Measurements from ENCODE around the gene SRPK2. TPM values are rescaled to one million over a fixed set of nuclear protein-coding genes. Genes with fewer than 3 reads are reported as not detected.

Gene SRPK2
- total RNA-seq, 5 donors from 2014 or later (not counting 1 experiment from before 2014, with no cell fraction given), result 41.6 to 71.4 (median 46.9) TPM

- ATAC-seq (replicated peaks in 1 of 4) (no peak), DNase-seq (no peak)
- peaks cover 8 to 53% of the 10 kb centered on the region in 2 donors for H3K36me3 ChIP-seq (ENCODE audit: control insufficient read depth in 2 of 2, extremely low read depth in 1 of 2, insufficient read depth in 1 of 2, low read length in 1 of 2)
- peak overlapping the region in 1 of 2 donors; percentile 40 for H3K27ac Mint-ChIP-seq
- no peaks in the 10 kb centered on the region for H3K9me3 Mint-ChIP-seq
- H3K27ac ChIP-seq (ENCODE audit: low read length), result no peak overlapping the region
- 96% methylated on average over 3 of the region's 8 CpGs for WGBS (ENCODE audit: insufficient coverage)
- H3K4me3 Mint-ChIP-seq, result no peak overlapping the region
- H3K4me1 ChIP-seq (ENCODE audit: control insufficient read depth in 1 of 2, extremely low read depth in 1 of 2, insufficient read depth in 2 of 2, low read length in 2 of 2), result peaks cover 6 to 8% of the 10 kb centered on the region in 2 experiments
- no peaks in the 10 kb centered on the region for H3K27me3 Mint-ChIP-seq
- CTCF ChIA-PET, result interaction anchor here in 1 of 2 donors (0.9 kb wide), 1 partner anchor 230 kb away, joined by 3 read pairs; no protein-coding TSS in a partner anchor
- peaks cover 23 to 50% (median 35%) of the 10 kb centered on the region in 3 donors for H3K4me1 Mint-ChIP-seq
- POLR2A ChIA-PET, result no interaction called here
- H3K9me3 ChIP-seq, result no peaks in the 10 kb centered on the region
- no peaks in the 10 kb centered on the region for H3K27me3 ChIP-seq (replicated peaks in 1 of 2; ENCODE audit: control insufficient read depth in 2 of 2, extremely low read depth in 1 of 2, insufficient read depth in 2 of 2, low read length in 1 of 2)
- H3K36me3 Mint-ChIP-seq, result peaks cover 43% of the 10 kb centered on the region
- H3K4me3 ChIP-seq (ENCODE audit: control insufficient read depth in 1 of 2, extremely low read depth in 1 of 2, low read length in 1 of 2), result no peak overlapping the region
These were observed 266.1 kb downstream of the SRPK2 start for GRCh38 chr7:105122619-105123018.

DNA sequence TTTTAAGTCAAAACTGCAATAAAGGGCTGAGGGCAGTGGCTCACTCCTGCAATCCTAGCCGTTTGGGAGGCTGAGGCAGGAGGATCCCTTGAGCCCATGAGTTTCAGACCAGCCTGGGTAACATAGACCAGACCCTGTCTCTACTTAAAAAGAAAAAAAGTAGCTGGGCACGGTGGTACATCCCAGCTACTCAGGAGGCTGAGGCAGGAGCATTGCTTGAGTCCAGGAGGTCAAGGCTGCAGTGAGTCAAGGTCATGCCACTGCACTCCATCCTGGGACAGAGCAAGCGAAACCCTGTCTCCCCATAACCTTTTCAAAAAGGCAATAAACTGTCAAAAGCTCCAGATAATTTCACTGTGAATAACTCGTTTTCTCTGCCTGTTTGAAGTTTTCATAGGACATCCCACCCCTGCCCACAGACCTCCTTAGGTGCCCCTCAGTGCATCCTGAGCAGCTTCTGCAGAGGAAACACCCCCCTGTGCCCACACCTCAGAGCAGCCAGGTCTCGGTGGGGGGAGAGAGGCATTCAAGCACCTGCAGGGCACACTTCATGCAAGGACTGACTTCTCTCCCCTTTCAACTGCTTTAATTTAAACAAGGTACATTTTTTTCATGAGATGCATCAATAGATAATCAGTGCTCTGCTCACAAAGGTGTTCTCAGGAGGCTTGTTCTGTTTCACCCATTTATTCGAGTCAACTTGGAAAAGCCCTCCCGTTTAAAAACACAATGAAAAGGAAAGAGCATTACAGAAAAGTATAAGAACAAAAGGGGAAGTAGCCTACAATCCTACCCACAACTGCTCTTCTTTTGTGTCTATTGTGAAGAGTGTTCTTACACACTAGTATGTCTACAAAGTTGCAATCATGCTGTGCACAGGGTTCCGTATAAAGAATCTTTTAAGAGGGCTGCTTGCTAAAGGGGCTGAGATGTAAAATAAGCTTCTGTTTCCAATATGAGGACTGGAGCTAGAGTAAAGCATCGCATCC lies 269.8 kb downstream of the SRPK2 start:
- peaks cover 0 to 5% (median 0%) of the 10 kb centered on the region in 3 donors for H3K9me3 Mint-ChIP-seq

DNA sequence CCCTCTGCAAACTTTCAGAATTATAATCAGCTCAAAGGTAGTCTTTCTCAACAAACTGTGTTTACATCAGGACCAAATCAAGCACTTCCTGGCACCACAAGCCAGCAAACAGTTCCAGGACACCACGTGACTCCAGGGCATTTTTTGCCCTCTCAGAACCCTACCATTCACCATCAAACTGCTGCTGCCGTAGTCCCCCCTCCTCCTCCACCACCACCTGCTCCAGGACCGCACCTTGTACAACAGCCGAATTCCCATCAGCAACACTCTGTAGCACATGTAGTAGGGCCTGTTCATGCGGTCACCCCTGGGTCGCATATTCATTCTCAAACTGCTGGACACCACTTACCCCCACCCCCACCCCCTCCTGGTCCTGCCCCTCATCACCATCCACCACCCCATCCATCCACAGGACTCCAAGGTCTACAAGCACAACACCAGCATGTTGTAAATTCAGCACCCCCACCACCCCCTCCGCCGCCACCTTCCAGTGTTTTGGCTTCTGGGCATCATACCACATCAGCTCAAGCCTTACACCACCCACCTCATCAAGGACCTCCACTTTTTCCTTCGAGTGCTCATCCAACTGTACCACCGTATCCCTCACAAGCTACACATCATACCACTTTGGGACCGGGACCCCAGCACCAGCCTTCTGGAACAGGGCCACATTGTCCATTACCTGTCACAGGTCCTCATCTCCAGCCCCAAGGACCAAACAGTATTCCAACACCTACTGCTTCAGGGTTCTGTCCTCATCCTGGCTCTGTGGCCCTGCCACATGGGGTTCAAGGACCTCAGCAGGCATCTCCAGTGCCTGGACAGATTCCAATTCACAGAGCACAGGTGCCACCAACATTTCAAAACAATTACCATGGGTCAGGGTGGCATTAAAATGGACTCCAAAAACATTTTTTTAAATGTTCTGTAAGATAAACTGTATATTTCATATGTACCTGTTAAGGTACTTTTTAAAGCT lies 276.0 kb downstream of the SRPK2 start:
- CTCF ChIA-PET, result interaction anchor here in 1 of 2 donors (0.6 kb wide), 2 partner anchors 33 to 162 kb away, joined by 3 to 4 read pairs; no protein-coding TSS in a partner anchor
- WGBS (ENCODE audit: insufficient coverage), result 97% methylated on average over 11 of the region's 11 CpGs
- Histone ChIP-seq H3K9me3 (no peaks in the 10 kb centered on the region), H3K4me3 (ENCODE audit: control insufficient read depth in 1 of 2, extremely low read depth in 1 of 2, low read length in 1 of 2) (no peak overlapping the region), H3K27me3 (replicated peaks in 1 of 2; ENCODE audit: control insufficient read depth in 2 of 2, extremely low read depth in 1 of 2, insufficient read depth in 2 of 2, low read length in 1 of 2) (no peaks in the 10 kb centered on the region), H3K4me1 (ENCODE audit: control insufficient read depth in 1 of 2, extremely low read depth in 1 of 2, insufficient read depth in 2 of 2, low read length in 2 of 2) (no peaks in the 10 kb centered on the region), H3K27ac (ENCODE audit: low read length) (no peak overlapping the region), H3K36me3 (ENCODE audit: control insufficient read depth in 2 of 2, extremely low read depth in 1 of 2, insufficient read depth in 1 of 2, low read length in 1 of 2) (peaks cover 25 to 83% of the 10 kb centered on the region in 2 donors)
- H3K27me3 Mint-ChIP-seq, result no peaks in the 10 kb centered on the region
- H3K27ac Mint-ChIP-seq, result peak overlapping the region; percentile 67 to 77
- peaks cover 0 to 5% (median 0%) of the 10 kb centered on the region in 3 donors for H3K9me3 Mint-ChIP-seq
- peaks cover 68% of the 10 kb centered on the region for H3K36me3 Mint-ChIP-seq
- H3K4me3 Mint-ChIP-seq, result no peak overlapping the region
- DNase-seq (no peak), ATAC-seq (replicated peaks in 1 of 4) (peak in 3 of 4 experiments; percentile 13 to 30 (median 18))
- peaks cover 7 to 8% (median 8%) of the 10 kb centered on the region in 3 donors for H3K4me1 Mint-ChIP-seq
- POLR2A ChIA-PET, result interaction anchor here in 1 of 2 donors (0.7 kb wide), 1 partner anchor 1531 kb away, joined by 4 read pairs; no protein-coding TSS in a partner anchor

More for the DNA sequence above, 269.8 kb downstream of the SRPK2 start:
- peak; percentile 49 to 73 (median 62) for ATAC-seq (replicated peaks in 1 of 4)
- Histone ChIP-seq H3K4me1 (ENCODE audit: control insufficient read depth in 1 of 2, extremely low read depth in 1 of 2, insufficient read depth in 2 of 2, low read length in 2 of 2) (peaks cover 6 to 8% of the 10 kb centered on the region in 2 experiments), H3K27ac (ENCODE audit: low read length) (peak overlapping the region; percentile 13), H3K36me3 (ENCODE audit: control insufficient read depth in 2 of 2, extremely low read depth in 1 of 2, insufficient read depth in 1 of 2, low read length in 1 of 2) (peaks cover 0 to 54% of the 10 kb centered on the region in 2 donors), H3K9me3 (no peaks in the 10 kb centered on the region), H3K27me3 (replicated peaks in 1 of 2; ENCODE audit: control insufficient read depth in 2 of 2, extremely low read depth in 1 of 2, insufficient read depth in 2 of 2, low read length in 1 of 2) (no peaks in the 10 kb centered on the region), H3K4me3 (ENCODE audit: control insufficient read depth in 1 of 2, extremely low read depth in 1 of 2, low read length in 1 of 2) (no peak overlapping the region)
- POLR2A ChIA-PET, result interaction anchor here (0.5 to 0.6 kb wide), 4 partner anchors 58 to 929 kb away, joined by 3 to 5 read pairs (median 4); no protein-coding TSS in a partner anchor
- Mint-ChIP-seq H3K4me1 (peaks cover 23 to 45% (median 35%) of the 10 kb centered on the region in 3 donors), H3K27me3 (no peaks in the 10 kb centered on the region), H3K36me3 (peaks cover 44% of the 10 kb centered on the region), H3K27ac (peak overlapping the region; percentile 84 to 86), H3K4me3 (peak overlapping the region in 1 of 3 donors; percentile 33)
- CTCF ChIA-PET, result no interaction called here
- 88% methylated on average over 3 of the region's 9 CpGs for WGBS (ENCODE audit: insufficient coverage)
- DNase-seq, result peak in 4 of 35 experiments; percentile 8 to 13 (median 10)

- ATAC-seq (replicated peaks in 1 of 4), result no peak
- Histone ChIP-seq H3K9me3 (no peaks in the 10 kb centered on the region), H3K36me3 (ENCODE audit: control insufficient read depth in 2 of 2, extremely low read depth in 1 of 2, insufficient read depth in 1 of 2, low read length in 1 of 2) (peaks cover 20 to 87% of the 10 kb centered on the region in 2 donors), H3K27ac (ENCODE audit: low read length) (no peak overlapping the region), H3K4me1 (ENCODE audit: control insufficient read depth in 1 of 2, extremely low read depth in 1 of 2, insufficient read depth in 2 of 2, low read length in 2 of 2) (no peaks in the 10 kb centered on the region), H3K27me3 (replicated peaks in 1 of 2; ENCODE audit: control insufficient read depth in 2 of 2, extremely low read depth in 1 of 2, insufficient read depth in 2 of 2, low read length in 1 of 2) (no peaks in the 10 kb centered on the region), H3K4me3 (ENCODE audit: control insufficient read depth in 1 of 2, extremely low read depth in 1 of 2, low read length in 1 of 2) (no peak overlapping the region)
- Mint-ChIP-seq H3K36me3 (peaks cover 67% of the 10 kb centered on the region), H3K27me3 (no peaks in the 10 kb centered on the region), H3K27ac (peak overlapping the region in 1 of 2 donors; percentile 48), H3K9me3 (no peaks in the 10 kb centered on the region), H3K4me3 (no peak overlapping the region), H3K4me1 (peaks cover 12 to 28% (median 12%) of the 10 kb centered on the region in 3 donors)
- CTCF ChIA-PET, result no interaction called here
- no peak for DNase-seq
- WGBS (ENCODE audit: insufficient coverage), result 94% methylated on average over 5 of the region's 9 CpGs
- POLR2A ChIA-PET, result no interaction called here
These were observed 281.3 kb downstream of the SRPK2 start for GRCh38 chr7:105107458-105107857.

- H3K27ac Mint-ChIP-seq, result peak overlapping the region; percentile 69 to 86
These were observed 282.2 kb downstream of the SRPK2 start for GRCh38 chr7:105106473-105106872.

More at GRCh38 chr7:105106473-105106872, 282.2 kb downstream of the SRPK2 start:
- Histone ChIP-seq H3K27ac (ENCODE audit: low read length) (no peak overlapping the region), H3K36me3 (ENCODE audit: control insufficient read depth in 2 of 2, extremely low read depth in 1 of 2, insufficient read depth in 1 of 2, low read length in 1 of 2) (peaks cover 17 to 83% of the 10 kb centered on the region in 2 donors), H3K27me3 (replicated peaks in 1 of 2; ENCODE audit: control insufficient read depth in 2 of 2, extremely low read depth in 1 of 2, insufficient read depth in 2 of 2, low read length in 1 of 2) (no peaks in the 10 kb centered on the region), H3K9me3 (no peaks in the 10 kb centered on the region), H3K4me3 (ENCODE audit: control insufficient read depth in 1 of 2, extremely low read depth in 1 of 2, low read length in 1 of 2) (no peak overlapping the region), H3K4me1 (ENCODE audit: control insufficient read depth in 1 of 2, extremely low read depth in 1 of 2, insufficient read depth in 2 of 2, low read length in 2 of 2) (no peaks in the 10 kb centered on the region)
- no peak for ATAC-seq (replicated peaks in 1 of 4)
- Mint-ChIP-seq H3K27me3 (no peaks in the 10 kb centered on the region), H3K4me3 (no peak overlapping the region), H3K9me3 (no peaks in the 10 kb centered on the region), H3K4me1 (peaks cover 4 to 24% (median 8%) of the 10 kb centered on the region in 3 donors), H3K36me3 (peaks cover 60% of the 10 kb centered on the region)
- CTCF ChIA-PET, result no interaction called here
- no peak for DNase-seq
- POLR2A ChIA-PET, result interaction anchor here in 1 of 2 donors (0.5 kb wide), 1 partner anchor 80 kb away, joined by 4 read pairs; no protein-coding TSS in a partner anchor
- 40% methylated on average over 1 of the region's 6 CpGs for WGBS (ENCODE audit: insufficient coverage)
